Islet precursor cell (in vitro differentiated cells): Measurements from ENCODE around the gene STARD9.

Experiments used
- DNase-seq: peaks from one replicate; pipeline ENCODE4 v3.0.0-alpha.2; 2018

Gene STARD9

DNA sequence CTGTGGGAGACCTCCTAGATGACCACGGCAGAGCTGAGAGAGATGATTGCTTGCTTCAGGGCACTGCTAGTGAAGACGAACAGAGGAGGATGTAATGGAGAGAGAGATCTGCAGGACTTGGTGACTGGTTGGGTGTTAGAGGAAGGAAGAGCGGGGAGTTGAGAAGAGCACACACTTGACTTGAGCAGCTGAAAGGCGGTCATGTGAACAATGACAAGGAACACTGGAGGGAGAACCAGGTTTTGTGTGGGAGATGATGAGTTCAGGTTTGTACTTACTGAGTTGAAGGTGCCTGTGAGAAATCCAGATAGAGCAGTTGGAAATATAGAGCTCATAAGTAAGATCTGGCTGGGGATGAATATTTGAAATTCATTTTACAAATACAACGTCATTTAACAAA, 121.2 kb downstream of the STARD9 start:
- no peak for DNase-seq

- peak; percentile 86 for DNase-seq
These were observed 129.1 kb downstream of the STARD9 start for GRCh38 chr15:42704492-42704926.

DNA sequence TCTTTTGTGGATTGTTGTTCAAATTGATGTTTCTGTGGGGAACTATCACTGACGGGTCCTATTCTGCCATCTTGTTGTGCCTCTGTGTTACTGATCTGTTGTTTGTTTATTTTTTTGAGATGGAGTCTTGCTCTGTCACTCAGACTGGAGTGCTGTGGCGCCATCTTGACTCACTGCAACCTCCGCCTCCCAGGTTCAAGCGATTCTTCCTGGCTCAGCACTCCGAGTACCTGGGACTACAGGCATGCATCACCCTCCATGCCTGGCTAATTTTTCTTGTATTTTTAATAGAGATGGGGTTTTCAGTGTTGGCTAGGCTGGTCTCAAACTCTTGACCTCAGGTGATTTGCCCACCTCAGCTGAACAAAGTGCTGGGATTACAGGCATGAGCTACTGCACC, 129.9 kb downstream of the STARD9 start:
- no peak for DNase-seq

DNA sequence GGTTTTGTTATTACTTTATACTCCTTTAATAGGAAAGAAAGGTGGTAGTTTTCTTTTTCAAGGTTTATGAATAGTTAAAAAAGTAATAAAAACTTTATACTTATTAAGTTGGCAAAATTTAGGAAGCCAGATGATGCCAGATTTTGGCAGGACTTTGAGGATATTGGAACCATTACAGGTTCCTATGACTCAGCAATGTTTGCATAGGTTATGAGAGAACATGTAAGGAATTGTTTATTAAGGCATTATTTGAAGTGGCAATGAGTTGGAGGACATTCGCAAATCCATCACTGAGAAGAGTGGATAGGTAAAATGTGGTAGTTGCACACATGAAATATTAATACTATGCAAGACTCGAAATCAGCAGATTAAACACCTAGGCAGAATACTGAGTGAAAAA, 131.7 kb downstream of the STARD9 start:
- no peak for DNase-seq

DNA sequence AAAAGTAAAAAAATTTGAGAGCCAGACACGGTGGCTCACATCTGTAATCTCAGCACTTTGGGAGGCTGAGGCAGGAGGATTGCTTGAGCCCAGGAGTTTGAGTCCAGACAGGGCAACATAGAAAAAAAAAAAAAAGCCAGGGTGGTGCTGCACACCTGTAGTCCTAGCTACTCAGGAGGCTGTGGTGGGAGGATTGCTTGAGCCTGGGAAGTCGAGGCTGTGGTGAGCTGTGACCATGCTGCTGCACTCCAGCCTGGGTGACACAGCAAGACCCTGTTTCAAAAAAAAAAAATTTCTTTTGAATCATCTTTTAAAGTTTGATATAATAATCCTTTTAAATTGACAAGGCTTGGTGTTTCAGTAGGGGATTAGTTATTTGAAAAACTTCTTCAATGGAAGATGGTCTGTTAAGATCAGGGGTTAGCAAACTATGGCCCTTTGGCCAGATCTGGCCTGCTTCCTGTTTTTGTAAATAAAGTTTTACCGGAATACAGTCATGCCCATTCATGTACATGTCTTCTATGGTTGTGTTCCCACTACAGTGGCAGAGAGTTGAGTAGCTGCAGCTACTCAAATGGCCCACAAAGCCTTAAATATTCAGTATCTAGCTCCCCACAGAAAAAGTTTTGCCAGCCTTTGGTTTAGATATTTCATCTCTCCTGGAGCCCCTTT, 132.6 kb downstream of the STARD9 start:
- no peak for DNase-seq

DNA sequence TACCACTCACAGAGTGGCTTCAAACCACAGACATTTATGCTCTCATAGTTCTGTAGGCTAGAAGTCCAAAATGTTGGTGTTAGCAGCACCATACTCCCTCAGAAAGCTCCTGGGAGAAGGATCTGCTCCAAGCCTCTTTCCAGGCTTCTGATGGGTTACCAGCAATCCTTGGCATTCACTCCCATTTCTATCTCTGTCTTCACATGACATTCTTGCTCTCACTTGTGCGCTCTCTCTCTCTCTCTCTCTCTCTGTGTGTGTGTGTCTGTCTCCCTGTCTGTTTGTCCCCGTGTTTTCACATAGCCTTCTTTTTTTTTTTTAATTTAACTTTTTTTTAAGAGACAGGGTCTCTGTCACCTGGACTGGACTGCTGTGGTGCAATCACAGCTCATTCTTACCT, 135.3 kb downstream of the STARD9 start:
- DNase-seq = no peak

- DNase-seq = no peak
These were observed 136.3 kb downstream of the STARD9 start for GRCh38 chr15:42711746-42712145.

GRCh38 chr15:42712584-42712983, 137.2 kb downstream of the STARD9 start:
- DNase-seq = no peak

DNA sequence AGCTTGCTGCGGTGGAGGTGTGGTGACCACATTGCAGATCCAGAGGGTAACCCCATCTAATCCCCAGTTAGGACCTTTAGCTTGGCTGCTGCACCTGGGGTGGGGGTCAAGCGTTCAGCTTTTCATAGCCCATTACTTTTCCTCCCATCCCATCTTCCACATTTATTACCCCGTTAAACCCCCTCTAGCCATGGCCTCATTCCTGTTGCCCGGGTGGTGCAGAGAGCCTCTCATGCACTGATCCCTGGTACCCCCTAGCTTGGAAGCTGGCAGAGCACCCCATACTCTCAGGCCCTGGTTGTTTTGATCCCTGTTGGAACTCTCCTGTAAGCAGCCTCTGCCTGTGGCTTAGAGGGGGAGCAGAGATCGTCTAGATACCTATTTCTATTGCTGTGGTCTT, 140.7 kb downstream of the STARD9 start:
- DNase-seq = no peak

DNA sequence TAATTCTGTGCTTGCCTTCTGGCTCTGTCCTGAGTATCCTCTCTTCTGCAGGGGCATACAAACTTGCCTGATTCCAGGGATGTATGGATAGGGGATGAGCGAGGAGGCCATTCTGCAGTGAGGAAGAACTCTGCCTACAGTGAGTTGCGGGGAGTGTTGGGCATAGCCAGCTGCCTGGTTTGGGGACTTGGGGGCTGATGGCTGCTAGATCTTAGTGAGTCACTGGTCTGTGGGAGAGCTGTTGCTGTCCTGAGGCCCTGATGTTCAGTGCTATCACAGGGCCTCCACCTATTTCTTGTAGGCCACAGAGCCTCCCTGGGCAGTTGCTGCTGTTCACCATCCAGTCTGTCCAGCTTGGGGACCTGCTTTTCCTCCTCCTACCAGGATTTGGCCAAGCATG, 141.2 kb downstream of the STARD9 start:
- no peak for DNase-seq

DNA sequence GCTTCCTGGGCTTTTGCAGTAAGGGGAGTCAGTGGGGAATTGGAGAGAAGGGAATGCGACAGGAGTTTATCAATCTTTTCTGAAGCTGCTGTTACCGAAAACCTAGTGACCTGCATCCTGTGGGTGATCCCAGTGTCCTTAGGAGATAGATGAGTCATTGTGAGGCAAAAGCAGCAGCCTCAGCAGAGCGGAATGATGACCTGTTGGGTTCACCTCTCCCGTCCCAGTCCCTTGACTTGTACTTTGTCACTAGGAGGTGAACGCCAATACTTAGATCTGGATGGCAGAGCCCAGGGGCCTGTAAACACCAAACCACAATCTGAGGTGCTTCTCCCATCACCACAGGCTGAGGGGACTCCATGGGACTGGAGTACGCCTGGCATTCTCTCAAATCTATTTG, 143.6 kb downstream of the STARD9 start:
- no peak for DNase-seq

GRCh38 chr15:42720071-42720470, 144.7 kb downstream of the STARD9 start:
- DNase-seq = no peak

DNA sequence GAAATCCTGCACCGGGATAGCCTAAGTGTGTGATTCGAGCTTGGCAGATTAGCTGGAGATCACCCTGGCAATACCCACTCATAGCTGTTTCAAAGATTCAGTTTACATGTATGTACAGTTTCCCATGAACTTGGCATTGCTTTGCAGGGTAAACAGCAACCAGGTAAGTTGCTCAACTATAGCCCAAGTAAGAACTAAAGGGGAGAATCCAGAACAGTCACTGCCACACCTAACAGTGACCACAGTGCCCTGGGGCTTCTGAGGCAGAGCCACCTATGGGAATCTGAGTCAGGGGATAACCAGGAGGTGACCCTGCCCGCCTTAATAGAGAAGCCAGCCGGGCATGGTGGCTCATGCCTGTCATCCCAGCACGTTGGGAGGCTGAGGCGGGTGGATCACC, 145.6 kb downstream of the STARD9 start:
- DNase-seq = no peak

DNA sequence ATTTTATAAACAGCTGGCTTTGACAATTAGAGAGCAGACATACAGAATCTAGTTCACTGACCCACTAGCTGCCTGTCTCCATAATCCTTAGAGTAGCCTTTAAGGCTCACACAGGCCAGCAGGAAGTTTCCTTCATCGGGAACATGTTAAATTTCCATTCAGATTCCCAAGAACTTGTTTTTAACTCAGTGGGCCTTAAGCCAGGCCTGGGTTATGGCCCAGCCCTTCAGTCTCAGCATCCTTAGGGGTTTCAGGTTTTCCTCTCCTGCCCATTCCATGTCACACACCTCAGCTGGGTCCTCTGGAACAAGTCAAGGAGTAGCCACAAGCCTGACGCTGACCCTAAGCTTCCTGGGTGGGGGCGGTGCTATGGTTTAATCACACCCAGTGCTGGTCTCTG, 146.5 kb downstream of the STARD9 start:
- no peak for DNase-seq

GRCh38 chr15:42723068-42723467, 147.7 kb downstream of the STARD9 start:
- no peak for DNase-seq

DNA sequence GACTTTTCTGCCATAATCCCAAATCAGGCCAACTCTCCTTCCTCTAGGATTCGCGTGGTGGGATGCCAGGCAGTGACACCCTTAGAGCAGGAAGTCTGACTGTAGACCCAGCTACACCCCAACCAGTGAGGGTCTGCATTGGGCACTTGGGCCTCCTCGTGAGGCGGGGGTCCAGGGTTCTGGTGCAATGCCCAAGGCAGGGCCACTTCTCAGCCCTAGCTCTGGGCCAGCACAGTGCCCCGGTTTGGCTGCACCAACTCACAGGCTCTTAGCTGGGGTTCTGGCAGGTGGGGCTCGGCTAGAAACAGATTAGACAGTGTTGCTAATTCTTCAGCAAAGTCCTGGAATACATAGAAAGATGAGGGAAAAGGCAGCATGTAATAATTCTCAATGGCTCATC, 148.9 kb downstream of the STARD9 start:
- no peak for DNase-seq

DNA sequence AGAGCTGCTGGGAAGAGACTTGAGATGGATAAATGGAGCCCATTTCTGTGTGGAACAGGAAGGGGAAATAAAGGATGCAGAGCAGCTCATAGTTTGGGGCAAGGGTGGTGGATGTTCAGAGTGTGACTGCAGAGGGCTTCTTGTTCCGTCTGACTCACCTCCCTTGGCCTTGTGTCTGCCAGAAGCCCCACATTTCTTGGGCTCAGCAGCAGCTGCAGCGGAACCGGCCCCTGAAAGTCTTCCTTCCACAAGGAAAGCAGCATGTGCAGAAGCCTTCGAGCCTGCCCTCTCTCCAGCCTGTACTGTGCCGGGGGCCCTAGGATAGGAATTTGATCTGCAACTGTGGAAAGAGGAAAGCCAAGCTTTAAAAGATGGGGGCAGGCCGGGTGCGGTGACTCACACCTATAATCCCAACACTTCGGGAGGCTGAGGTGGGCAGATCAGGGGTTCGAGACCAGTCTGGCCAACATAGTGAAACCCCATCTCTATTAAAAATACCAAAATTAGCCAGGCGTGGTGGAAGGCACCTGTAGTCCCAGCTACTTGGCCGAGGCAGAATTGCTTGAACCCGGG, 150.0 kb downstream of the STARD9 start:
- no peak for DNase-seq

GRCh38 chr15:42726114-42726513, 150.7 kb downstream of the STARD9 start:
- no peak for DNase-seq

GRCh38 chr15:42727750-42728381, 152.5 kb downstream of the STARD9 start:
- no peak for DNase-seq

GRCh38 chr15:42728560-42728959, 153.2 kb downstream of the STARD9 start:
- no peak for DNase-seq

DNA sequence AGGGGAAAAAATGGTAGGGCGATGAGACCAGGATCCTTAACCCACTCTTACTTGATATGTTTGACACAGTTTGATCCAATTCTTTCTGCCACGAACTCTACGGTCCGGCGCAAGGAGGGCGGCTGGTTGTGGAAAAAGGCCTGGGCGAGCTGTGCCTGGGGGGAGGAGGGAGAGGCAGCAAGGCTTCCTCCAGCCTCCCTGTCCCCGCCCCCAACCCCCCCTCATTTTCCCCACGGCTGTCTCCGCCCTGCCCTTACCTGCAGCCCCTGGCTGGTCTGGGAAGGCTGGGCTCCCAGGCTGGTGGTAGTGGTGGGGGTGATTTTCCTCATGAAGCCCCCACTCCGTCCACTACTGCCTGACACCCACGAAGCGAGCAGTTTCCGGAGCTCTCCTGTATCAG, 153.6 kb downstream of the STARD9 start:
- no peak for DNase-seq

DNA sequence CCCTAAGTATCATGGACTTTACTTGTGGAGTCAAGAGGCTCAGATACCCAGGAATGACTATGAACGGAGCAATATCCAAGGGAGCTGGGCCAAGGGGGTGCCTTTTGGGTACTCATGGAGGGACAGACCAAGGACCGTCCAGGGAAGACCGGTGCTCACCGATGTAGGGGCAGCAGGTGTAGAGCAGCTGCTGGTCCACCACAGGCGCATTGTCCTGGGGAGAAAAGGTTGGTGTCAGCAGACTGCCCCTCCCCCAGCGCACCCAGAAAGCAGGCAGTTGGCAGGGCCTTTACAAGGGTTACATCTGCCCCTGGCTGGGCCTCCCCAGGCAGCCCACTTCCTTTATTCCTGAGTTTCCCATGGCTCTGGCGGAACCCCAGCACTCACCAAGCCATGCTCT, 154.0 kb downstream of the STARD9 start:
- no peak for DNase-seq

DNA sequence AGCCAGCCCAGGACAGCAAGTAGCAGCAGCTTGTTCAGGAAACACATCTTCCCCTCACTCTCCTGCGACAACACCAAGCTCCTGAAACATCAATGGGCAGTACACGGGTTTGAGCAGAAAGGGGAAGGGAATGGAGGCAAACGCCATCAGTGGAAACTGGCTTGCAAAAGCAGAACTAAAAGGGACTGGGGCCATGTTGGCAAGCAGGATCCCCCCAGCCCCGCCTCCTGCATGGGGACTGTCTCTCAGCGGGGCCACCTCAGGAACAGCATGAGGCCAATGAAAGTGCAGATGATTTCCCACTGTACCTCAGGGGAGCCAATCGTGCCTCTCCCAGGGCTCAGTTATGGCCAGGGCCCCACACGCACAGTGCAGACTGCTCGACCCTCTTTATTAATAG, 154.7 kb downstream of the STARD9 start:
- DNase-seq = no peak

- no peak for DNase-seq
These were observed 155.1 kb downstream of the STARD9 start for GRCh38 chr15:42730536-42730935.

DNA sequence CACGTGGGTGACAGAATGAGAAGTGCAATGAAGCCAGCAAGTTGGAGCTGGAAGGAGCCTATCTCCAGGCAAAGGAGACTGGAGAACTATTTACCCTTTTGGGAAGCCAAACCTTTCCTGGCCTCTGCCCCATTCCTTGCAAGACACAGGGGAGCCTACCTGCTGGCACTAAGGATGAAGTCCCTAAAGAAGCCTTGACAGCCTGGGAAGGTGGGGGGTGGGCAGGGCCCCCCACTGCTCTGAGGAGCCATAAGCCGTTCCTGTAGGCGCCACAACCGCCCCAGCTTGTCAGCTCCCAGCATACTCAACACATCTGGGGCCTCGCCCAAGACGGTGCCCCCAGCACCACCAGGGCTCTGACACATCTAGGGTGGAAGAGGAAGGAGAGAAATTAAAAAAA, 156.1 kb downstream of the STARD9 start:
- no peak for DNase-seq
